ENCODE results near the gene COL5A2.

DNA sequence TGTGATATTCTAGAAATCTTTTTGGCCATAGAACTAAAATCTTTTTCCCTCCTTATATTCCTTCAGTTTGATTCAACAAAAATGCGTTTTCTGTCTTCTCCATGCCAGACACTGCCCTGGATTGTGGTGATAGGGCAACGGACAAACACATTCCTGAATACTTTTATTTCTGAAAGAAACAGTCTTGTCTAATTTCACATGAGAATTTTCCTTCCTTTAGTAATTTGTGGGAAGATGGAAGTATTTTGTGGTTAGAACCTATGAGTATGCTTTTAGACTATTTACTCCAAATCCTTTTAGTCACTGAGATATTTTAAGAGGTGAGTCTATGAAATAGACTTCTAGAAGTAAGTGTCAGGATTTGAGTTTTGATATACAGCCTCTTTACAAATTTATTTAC, 49.6 kb downstream of the COL5A2 start:
- TF ChIP-seq, protein P1, sequence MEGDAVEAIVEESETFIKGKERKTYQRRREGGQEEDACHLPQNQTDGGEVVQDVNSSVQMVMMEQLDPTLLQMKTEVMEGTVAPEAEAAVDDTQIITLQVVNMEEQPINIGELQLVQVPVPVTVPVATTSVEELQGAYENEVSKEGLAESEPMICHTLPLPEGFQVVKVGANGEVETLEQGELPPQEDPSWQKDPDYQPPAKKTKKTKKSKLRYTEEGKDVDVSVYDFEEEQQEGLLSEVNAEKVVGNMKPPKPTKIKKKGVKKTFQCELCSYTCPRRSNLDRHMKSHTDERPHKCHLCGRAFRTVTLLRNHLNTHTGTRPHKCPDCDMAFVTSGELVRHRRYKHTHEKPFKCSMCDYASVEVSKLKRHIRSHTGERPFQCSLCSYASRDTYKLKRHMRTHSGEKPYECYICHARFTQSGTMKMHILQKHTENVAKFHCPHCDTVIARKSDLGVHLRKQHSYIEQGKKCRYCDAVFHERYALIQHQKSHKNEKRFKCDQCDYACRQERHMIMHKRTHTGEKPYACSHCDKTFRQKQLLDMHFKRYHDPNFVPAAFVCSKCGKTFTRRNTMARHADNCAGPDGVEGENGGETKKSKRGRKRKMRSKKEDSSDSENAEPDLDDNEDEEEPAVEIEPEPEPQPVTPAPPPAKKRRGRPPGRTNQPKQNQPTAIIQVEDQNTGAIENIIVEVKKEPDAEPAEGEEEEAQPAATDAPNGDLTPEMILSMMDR (conservative IDR thresholded peaks at IDR 0.05), result no peak
- no peak for TF ChIP-seq ZFX (IDR thresholded peaks at IDR 0.05)
